ENCODE data around the gene FLII. TPM values are rescaled to one million over a fixed set of nuclear protein-coding genes. Genes with fewer than 3 reads are reported as not detected.
A peak's percentile ranks its signal among the peaks of the same experiment; 100 is the strongest.
"Not testable (repeated sequence)": the region's sequence is repeated elsewhere in the genome, so short reads cannot be mapped to it uniquely, and the experiment has no call there.

FLII gene
- total and polyA plus RNA-seq, 12 donors = 207 to 469 (median 292) TPM

DNA sequence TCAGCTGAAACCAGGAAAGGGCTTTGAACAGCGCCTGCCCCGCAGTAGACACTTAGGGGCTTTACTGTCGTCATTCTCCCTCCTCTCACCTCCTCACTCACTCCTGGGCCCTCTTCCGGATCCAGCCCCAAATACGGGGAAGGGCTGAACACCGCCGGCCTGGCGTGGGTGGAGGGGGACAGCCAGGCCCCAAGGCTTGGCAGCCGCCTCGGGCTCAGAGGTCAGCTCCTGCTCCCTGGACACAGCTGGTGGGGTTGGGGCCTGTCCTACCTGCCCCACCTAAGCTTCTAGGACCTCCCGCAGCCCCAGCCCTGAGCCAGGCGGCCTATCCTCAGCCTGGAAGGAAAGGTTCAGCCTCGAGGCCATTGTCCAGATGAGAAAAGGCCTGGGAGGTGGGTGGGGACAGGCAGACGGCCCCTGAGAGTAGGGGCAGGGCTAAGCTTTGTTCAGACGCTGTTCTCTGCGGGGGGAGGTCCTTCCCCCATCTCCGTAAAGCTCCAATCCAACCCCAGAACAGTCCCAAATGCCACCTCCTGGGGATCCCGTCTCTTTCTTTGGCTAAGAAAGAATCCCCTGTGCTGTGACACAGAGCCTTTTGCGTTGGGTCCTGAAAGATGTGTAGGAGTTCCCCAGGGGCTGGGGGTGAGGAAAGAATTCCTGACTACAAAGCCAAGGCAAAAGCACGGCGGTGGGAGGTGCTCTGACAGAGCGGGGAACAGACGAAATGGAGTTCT lies 34.0 kb downstream of the FLII start:
- Histone ChIP-seq H3K4me1 (peaks cover 11 to 30% (median 20%) of the 10 kb centered on the region in 9 donors), H3K27ac (peak overlapping the region; percentile 11 to 78 (median 64)), H3K4me3 (peak overlapping the region in 9 of 10 donors; percentile 18 to 78 (median 43)), H3K27me3 (no peaks in the 10 kb centered on the region), H3K9me3 (no peaks in the 10 kb centered on the region), H3K36me3 (no peaks in the 10 kb centered on the region)
- peak; percentile 24 to 48 for DNase-seq
- ATAC-seq = peak; percentile 8 to 56 (median 38)
- TF ChIP-seq, protein P1, sequence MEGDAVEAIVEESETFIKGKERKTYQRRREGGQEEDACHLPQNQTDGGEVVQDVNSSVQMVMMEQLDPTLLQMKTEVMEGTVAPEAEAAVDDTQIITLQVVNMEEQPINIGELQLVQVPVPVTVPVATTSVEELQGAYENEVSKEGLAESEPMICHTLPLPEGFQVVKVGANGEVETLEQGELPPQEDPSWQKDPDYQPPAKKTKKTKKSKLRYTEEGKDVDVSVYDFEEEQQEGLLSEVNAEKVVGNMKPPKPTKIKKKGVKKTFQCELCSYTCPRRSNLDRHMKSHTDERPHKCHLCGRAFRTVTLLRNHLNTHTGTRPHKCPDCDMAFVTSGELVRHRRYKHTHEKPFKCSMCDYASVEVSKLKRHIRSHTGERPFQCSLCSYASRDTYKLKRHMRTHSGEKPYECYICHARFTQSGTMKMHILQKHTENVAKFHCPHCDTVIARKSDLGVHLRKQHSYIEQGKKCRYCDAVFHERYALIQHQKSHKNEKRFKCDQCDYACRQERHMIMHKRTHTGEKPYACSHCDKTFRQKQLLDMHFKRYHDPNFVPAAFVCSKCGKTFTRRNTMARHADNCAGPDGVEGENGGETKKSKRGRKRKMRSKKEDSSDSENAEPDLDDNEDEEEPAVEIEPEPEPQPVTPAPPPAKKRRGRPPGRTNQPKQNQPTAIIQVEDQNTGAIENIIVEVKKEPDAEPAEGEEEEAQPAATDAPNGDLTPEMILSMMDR (IDR thresholded peaks at IDR 0.05) = no peak
- intact Hi-C loops (cut with DNase I) = loop anchor here in 3 of 10 donors (5.0 to 10.0 kb wide), 2 partner anchors 90 to 93 kb away; partner anchors contain the start of genes SMCR8 (in 3 of the 3) and TOP3A (in 2 of the 3)
- 42 to 44% methylated on average over 23 of the region's 23 CpGs for WGBS, 2 donors

DNA sequence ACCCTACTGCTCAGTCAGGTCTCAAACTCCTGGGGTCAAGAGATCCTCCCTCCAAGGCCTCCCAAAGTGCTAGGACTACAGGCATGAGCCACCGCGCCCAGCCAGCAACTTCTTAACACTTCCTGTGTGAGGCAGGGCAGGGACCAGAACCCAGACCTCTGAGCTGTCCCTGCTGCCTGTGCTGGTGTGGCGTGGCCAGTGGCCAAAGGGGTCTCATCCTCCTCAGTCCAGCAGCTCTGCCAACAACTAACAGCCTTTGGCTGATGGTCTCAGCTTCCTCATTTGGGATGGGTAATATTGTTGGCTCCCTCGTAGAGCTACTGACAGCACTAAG lies 34.5 kb downstream of the FLII start:
- no peaks in the 10 kb centered on the region for H3K36me3 ChIP-seq
- peak overlapping the region in 1 of 10 donors; percentile 78 for H3K4me3 ChIP-seq
- ATAC-seq (no peak), DNase-seq (no peak)
- no peaks in the 10 kb centered on the region for H3K27me3 ChIP-seq
- intact Hi-C loops (cut with DNase I) = loop anchor here in 2 of 10 donors (10.0 kb wide), 1 partner anchor 91 kb away; the partner anchor contains the start of genes SMCR8 (in 2 of the 2) and TOP3A (in 2 of the 2)
- peak overlapping the region in 9 of 10 donors; percentile 27 to 78 (median 64) for H3K27ac ChIP-seq
- H3K9me3 ChIP-seq = no peaks in the 10 kb centered on the region
- peaks cover 11 to 35% (median 25%) of the 10 kb centered on the region in 9 donors for H3K4me1 ChIP-seq
- TF ChIP-seq, protein P1 (IDR thresholded peaks at IDR 0.05) = no peak
- 81 to 89% methylated on average over 4 of the region's 4 CpGs for WGBS, 2 donors

DNA sequence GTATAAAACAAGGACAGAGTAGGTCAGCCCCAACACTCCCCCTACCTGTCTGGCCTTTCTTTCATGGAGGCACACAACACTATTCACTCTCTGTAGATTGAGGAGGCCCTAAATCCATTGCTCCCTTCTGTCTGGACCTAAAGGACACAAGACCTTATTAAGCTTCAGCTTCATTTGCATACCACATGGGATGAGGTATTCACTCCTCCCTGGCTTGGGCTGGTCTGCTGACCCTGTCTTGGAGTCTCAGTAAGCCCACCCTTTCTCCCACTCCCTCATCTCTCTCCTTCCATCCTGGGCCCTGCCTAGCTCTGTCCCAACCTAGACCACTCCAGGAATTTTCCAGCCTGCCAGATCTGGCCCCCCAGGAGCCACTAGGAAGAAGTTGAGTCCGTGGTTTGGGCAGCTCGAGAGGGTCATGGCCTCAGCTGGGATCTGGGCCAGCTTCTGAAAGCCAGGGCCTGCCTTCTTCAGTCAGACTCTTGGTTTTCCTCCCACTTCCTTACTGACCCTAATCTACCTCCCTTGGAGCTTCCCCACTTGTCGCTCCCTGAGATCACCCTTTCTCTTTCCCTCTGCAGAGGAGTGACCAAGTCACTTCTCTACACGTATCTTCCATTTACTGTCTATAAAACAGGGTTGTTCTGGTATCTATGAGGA lies 39.7 kb downstream of the FLII start:
- no peaks in the 10 kb centered on the region for H3K36me3 ChIP-seq
- TF ChIP-seq, protein P1 (IDR thresholded peaks at IDR 0.05) = no peak
- 40 to 49% methylated on average over 4 of the region's 4 CpGs for WGBS, 2 donors
- DNase-seq = peak in 1 of 2 donors; percentile 47
- H3K9me3 ChIP-seq = no peaks in the 10 kb centered on the region
- peaks cover 0 to 18% (median 8%) of the 10 kb centered on the region in 9 donors for H3K4me1 ChIP-seq
- peak in 5 of 8 donors; percentile 15 to 53 (median 38) for ATAC-seq
- no peaks in the 10 kb centered on the region for H3K27me3 ChIP-seq
- intact Hi-C loops (cut with DNase I) = loop anchor here in 7 of 10 donors (5.0 to 10.0 kb wide), 5 partner anchors 38 to 98 kb away; partner anchors contain the start of genes FLII (in 3 of the 7), TOP3A (in 3 of the 7) and SMCR8 (in 1 of the 7)
- no peak overlapping the region for H3K27ac ChIP-seq
- no peak overlapping the region for H3K4me3 ChIP-seq

DNA sequence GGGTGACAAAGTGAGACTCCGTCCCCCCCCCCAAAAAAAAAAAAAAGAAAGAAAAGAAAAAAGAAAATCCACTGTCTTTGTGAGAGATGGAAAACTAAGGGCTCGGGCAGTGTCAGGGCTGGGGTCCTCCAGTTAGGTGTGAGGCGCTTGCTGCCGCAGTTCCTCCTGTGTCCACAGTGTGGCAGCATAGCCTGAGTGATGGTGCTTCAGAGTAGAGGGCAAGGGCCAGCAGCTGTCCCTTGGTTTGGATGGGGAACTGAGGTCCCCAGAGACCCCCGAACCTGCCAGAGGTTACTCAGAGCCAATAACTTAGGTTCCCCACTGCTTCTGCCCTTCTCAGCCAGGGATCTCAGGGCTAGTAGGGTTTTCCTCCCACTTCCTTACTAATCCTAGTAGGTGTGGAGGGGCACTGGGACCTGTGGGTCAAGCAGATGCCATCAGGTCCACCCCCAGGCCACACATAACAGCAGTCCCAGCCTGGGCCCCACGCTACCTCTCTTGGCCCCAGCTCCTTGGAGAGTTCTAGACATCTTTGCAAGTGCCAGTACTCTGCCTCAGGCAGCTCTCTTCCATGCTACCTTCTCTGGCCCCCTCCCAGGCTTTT lies 41.0 kb downstream of the FLII start:
- no peaks in the 10 kb centered on the region for H3K9me3 ChIP-seq
- ATAC-seq (peak; percentile 75 to 89 (median 86)), DNase-seq (peak; percentile 73 to 79)
- no peaks in the 10 kb centered on the region for H3K27me3 ChIP-seq
- no peak overlapping the region for H3K27ac ChIP-seq
- peaks cover 0 to 2% (median 0%) of the 10 kb centered on the region in 9 donors for H3K36me3 ChIP-seq
- intact Hi-C loops (cut with DNase I) = loop anchor here in 7 of 10 donors (2.0 to 10.0 kb wide), 6 partner anchors 40 to 100 kb away; partner anchors contain the start of genes FLII (in 3 of the 7), TOP3A (in 3 of the 7) and SMCR8 (in 1 of the 7)
- TF ChIP-seq, protein P1 (IDR thresholded peaks at IDR 0.05) = peak; percentile 81 to 94 (median 91)
- 12 to 17% methylated on average over 5 to 6 of the region's 6 CpGs for WGBS, 2 donors
- H3K4me3 ChIP-seq = no peak overlapping the region
- peaks cover 0 to 18% (median 5%) of the 10 kb centered on the region in 9 donors for H3K4me1 ChIP-seq

DNA sequence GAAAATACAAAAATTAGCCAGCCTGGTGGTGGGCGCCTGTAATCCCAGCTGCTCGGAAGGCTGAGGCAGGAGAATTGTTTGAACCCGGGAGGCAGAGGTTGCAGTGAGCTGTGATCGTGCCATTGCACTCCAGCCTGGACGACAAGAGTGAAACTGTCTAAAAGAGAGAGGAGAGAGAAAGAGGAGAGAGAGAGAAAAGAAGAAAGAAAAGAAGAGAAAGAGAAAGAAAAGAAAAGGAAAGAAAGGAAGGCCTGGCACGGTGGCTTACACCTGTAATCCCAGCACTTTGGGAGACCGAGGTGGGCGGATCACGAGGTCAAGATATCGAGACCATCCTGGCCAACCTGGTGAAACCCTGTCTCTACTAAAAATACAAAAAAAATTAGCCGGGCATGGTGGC lies 41.6 kb downstream of the FLII start:
- H3K4me1 ChIP-seq = peaks cover 0 to 18% (median 5%) of the 10 kb centered on the region in 9 donors
- intact Hi-C loops (cut with DNase I) = loop anchor here in 7 of 10 donors (2.0 to 10.0 kb wide), 6 partner anchors 40 to 100 kb away; partner anchors contain the start of genes FLII (in 3 of the 7), TOP3A (in 3 of the 7) and SMCR8 (in 1 of the 7)
- WGBS, 2 donors = 85 to 87% methylated on average over 11 of the region's 11 CpGs
- ATAC-seq, H3K27me3 ChIP-seq, H3K4me3 ChIP-seq, H3K36me3 ChIP-seq, H3K9me3 ChIP-seq, DNase-seq, H3K27ac ChIP-seq: not testable (repeated sequence)
